Mesangial cell (primary cell): Measurements from ENCODE around the gene DLGAP5. TPM values are rescaled to one million over a fixed set of nuclear protein-coding genes. Genes with fewer than 3 reads are reported as not detected.

Experiments used
- total RNA-seq: library from RNA; depleted of rRNA; stranded (reverse); fragments of >200 nt; gene quantifications from 2 replicates; pipeline ENCODE4 v1.2.3, GENCODE V29; 2015

The DLGAP5 gene
- total RNA-seq, result 1.9 and 52.8 TPM in 2 replicates

GRCh38 chr14:55191203-55192053, at the start of gene DLGAP5:
Gene DLGAP5 (minus strand): TSS chr14:55191585. CDS start chr14:55189179, 2,406 bp downstream.

GRCh38 chr14:55129086-55129427, 62.3 kb downstream of the DLGAP5 start, which contains the start of gene LGALS3:
Gene LGALS3 (plus strand): TSS chr14:55129252. CDS start chr14:55137374, 8,122 bp downstream.

Other genes with a start within 250 kb of the DLGAP5 start
- 2.4 and 13.5 TPM in 2 replicates for gene WDHD1, start 164.5 kb downstream of the DLGAP5 start, total RNA-seq
- gene SOCS4, start 164.3 kb downstream of the DLGAP5 start, total RNA-seq, result 7.7 and 8.0 TPM in 2 replicates
- 93.0 and 124 TPM in 2 replicates for gene MAPK1IP1L, start 139.9 kb downstream of the DLGAP5 start, total RNA-seq
- 51.3 and 187 TPM in 2 replicates for gene LGALS3, start 62.3 kb downstream of the DLGAP5 start, total RNA-seq
- 17.1 and 20.0 TPM in 2 replicates for gene FBXO34, start 79.8 kb upstream of the DLGAP5 start, total RNA-seq
- 3.6 and 11.3 TPM in 2 replicates for gene ATG14, start 220.2 kb upstream of the DLGAP5 start, total RNA-seq
- not detected in 2 replicates for gene TBPL2, start 249.0 kb upstream of the DLGAP5 start, total RNA-seq